Uterus (tissue), 4 donors: ENCODE results near the gene TET2. TPM values are rescaled to one million over a fixed set of nuclear protein-coding genes. Genes with fewer than 3 reads are reported as not detected.

Source experiments
- DNase-seq, 2 donors: peaks; one replicate each; pipeline ENCODE4 v3.0.0-alpha.2; 2019 to 2020
- H3K27ac ChIP-seq, 2 donors: fragments of 200-600 bp; sonication (generic); 1 replicate in 1 of 2; 2 replicates in 1 of 2; pipeline ENCODE4 v1.5.1; 2016 to 2018
- H3K27me3 ChIP-seq, 2 donors: fragments of 200-600 bp; sonication (generic); one replicate each; pipeline ENCODE4 v1.5.1; 2018 to 2019; ENCODE audit warnings: control low read depth in 1 of 2
- H3K36me3 ChIP-seq, 2 donors: fragments of 200-600 bp; sonication (generic); one replicate each; pipeline ENCODE4 v1.5.1; 2019; ENCODE audit warnings: control low read depth in 1 of 2
- H3K4me1 ChIP-seq, 2 donors: fragments of 200-600 bp; sonication (generic); one replicate each; pipeline ENCODE4 v1.5.1; 2018 to 2019; ENCODE audit warnings: control low read depth in 1 of 2
- H3K4me3 ChIP-seq, 2 donors: fragments of 200-600 bp; sonication (generic); 1 replicate in 1 of 2; 2 replicates in 1 of 2; pipeline ENCODE4 v1.5.1; 2018 to 2019; ENCODE audit warnings: mild to moderate bottlenecking in 1 of 2
- H3K9me3 ChIP-seq, 2 donors: fragments of 200-600 bp; sonication (generic); one replicate each; pipeline ENCODE4 v1.5.1; 2019; ENCODE audit warnings: control low read depth in 1 of 2
- POLR2A ChIP-seq, 2 donors: fragments of 450-650 bp; IDR thresholded peaks; one replicate each; pipeline ENCODE4 v1.6.1; 2016; ENCODE audit warnings: antibody characterized with exemption in 2 of 2, mild to moderate bottlenecking in 1 of 2, moderate library complexity in 1 of 2
- intact Hi-C: fragments of 100-400 bp; cut with DNase I; formaldehyde crosslinking; loops from one replicate; pipeline ENCODE4 v1.15.1; 2023; ENCODE audit warnings: low total_unique reads
- total RNA-seq, 4 donors: library from RNA; depleted of rRNA in 3 of 4; stranded (reverse); fragments of >200 nt in 3 of 4; gene quantifications; one replicate each; pipeline versions ENCODE4 v1.1.0 to v1.2.4, GENCODE V29; 2014 to 2023
- TF ChIP-seq, protein P1 (sequence below), 4 experiments: fragments of 200-600 bp in 2 of 4; fragments of 450-650 bp in 2 of 4; sonication (generic) in 2 of 4; IDR thresholded peaks; one replicate each; pipeline ENCODE4 v1.5.1; 2016 to 2019; ENCODE audit warnings: antibody characterized with exemption in 4 of 4, mild to moderate bottlenecking in 2 of 4, moderate library complexity in 1 of 4
- donor health status: DM: yes; HTN: yes; CAD: no.

Gene TET2
- total RNA-seq, 4 donors from 2014 or later, result 17.9 to 93.5 (median 35.9) TPM

DNA sequence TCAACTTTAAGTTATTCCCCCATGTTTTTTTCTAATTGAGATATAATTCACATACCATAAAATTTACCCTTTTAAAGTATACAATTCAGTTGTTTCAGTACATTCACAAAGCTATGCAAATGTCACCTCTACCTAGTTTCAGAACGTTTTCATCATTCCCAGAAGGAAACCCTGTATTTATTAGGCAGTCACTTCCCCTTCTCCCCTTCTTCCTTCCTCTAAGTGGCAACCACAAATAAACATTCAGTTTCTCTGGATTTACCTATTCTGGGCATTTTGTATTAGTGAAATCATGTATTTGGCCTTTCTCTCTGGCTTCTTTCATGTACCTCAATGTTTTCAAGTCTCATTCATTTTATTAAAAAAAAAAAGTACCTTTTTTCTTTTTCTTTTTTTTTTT is 101.9 kb downstream of the TET2 start:
- H3K4me1 ChIP-seq, result no peaks in the 10 kb centered on the region
- H3K27ac ChIP-seq, result no peak overlapping the region
- intact Hi-C loops, result no loop called here
- DNase-seq, result no peak
- H3K27me3 ChIP-seq, result no peaks in the 10 kb centered on the region
- peaks cover 0 to 6% of the 10 kb centered on the region in 2 donors for H3K9me3 ChIP-seq
- TF ChIP-seq, protein P1, sequence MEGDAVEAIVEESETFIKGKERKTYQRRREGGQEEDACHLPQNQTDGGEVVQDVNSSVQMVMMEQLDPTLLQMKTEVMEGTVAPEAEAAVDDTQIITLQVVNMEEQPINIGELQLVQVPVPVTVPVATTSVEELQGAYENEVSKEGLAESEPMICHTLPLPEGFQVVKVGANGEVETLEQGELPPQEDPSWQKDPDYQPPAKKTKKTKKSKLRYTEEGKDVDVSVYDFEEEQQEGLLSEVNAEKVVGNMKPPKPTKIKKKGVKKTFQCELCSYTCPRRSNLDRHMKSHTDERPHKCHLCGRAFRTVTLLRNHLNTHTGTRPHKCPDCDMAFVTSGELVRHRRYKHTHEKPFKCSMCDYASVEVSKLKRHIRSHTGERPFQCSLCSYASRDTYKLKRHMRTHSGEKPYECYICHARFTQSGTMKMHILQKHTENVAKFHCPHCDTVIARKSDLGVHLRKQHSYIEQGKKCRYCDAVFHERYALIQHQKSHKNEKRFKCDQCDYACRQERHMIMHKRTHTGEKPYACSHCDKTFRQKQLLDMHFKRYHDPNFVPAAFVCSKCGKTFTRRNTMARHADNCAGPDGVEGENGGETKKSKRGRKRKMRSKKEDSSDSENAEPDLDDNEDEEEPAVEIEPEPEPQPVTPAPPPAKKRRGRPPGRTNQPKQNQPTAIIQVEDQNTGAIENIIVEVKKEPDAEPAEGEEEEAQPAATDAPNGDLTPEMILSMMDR (IDR thresholded peaks at IDR 0.05), result no peak
- TF ChIP-seq POLR2A (IDR thresholded peaks at IDR 0.05), result no peak
- no peaks in the 10 kb centered on the region for H3K36me3 ChIP-seq
- no peak overlapping the region for H3K4me3 ChIP-seq

DNA sequence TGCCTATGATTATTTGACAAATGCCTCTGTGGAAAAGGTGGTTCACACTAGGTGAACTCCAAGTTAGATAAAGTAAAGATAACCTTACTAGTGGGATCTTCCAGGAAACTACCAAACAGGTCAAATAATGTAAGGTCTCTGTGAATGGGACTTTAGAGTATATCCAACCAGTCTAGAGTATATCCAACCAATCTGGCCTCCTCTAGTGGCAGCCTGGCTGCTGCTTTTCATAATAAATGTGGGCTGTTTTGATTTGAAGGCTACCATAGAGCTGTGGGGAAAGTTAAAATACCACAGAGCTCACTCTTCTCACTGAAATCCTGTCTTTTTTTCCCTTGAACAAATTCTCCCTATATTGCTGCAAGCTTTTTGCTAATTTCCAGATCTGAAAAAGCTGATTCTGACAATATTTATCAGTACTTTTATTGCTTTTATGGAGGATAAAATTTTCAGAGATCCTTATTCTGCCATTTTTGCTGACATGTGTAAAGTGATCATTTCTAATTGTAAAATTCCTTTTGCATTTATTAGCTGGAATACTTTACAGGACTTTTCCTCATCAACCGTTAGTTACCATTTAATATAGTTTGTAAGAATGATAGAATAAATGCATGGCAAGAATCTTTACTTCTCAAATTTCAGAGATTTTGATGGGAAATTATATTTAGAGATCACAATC is 111.3 kb downstream of the TET2 start:
- DNase-seq, result no peak
- Histone ChIP-seq H3K9me3 (peaks cover 0 to 4% of the 10 kb centered on the region in 2 donors), H3K27me3 (no peaks in the 10 kb centered on the region), H3K36me3 (no peaks in the 10 kb centered on the region), H3K4me3 (no peak overlapping the region), H3K27ac (no peak overlapping the region), H3K4me1 (no peaks in the 10 kb centered on the region)
- TF ChIP-seq POLR2A (IDR thresholded peaks at IDR 0.05), result no peak
- TF ChIP-seq, protein P1 (IDR thresholded peaks at IDR 0.05), result no peak
- intact Hi-C loops, result no loop called here

DNA sequence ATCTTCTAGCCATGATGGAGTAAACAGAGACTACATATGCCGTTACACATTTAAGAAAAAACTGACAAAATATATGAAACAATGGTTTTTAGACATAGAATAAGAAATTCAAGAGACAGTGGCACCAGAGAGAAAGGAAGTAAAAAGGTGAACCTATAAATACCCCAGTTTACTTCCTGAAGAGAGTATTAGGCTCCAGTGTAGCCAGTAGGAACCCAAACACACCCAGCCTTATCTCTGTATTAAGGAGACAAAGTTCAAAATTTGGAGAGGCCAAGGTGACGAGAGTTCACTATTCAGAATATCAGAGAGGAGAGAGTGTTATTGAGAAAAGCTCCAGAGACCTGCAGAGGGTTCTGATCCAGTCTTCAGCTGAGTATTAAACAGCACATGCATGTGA is 119.0 kb downstream of the TET2 start:
- TF ChIP-seq POLR2A (IDR thresholded peaks at IDR 0.05), result no peak
- TF ChIP-seq, protein P1 (IDR thresholded peaks at IDR 0.05), result no peak
- H3K27ac ChIP-seq, result no peak overlapping the region
- H3K9me3 ChIP-seq, result no peaks in the 10 kb centered on the region
- intact Hi-C loops, result no loop called here
- no peaks in the 10 kb centered on the region for H3K4me1 ChIP-seq
- no peak for DNase-seq
- no peaks in the 10 kb centered on the region for H3K27me3 ChIP-seq
- no peaks in the 10 kb centered on the region for H3K36me3 ChIP-seq
- no peak overlapping the region for H3K4me3 ChIP-seq

DNA sequence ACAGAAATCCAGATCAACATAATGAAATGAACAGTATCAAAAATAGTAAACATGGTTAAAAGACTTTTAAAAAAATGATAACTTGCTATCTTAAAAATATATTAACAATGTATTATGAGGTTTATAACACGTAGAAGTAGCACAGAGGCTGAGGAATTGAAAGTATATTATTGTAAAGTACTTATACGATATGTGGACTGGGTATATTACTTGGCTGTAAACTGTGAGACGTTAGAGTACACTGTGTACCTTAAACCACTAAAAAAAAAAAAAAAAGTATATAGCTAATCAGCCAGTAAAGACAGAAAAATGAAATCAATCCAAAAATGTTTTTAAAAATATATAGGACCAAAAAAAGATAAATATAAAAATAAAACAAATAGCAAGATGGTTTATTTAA is 120.6 kb downstream of the TET2 start:
- Histone ChIP-seq H3K4me1 (no peaks in the 10 kb centered on the region), H3K27me3 (no peaks in the 10 kb centered on the region), H3K9me3 (no peaks in the 10 kb centered on the region), H3K4me3 (no peak overlapping the region), H3K27ac (no peak overlapping the region), H3K36me3 (no peaks in the 10 kb centered on the region)
- no peak for TF ChIP-seq POLR2A (IDR thresholded peaks at IDR 0.05)
- TF ChIP-seq, protein P1 (IDR thresholded peaks at IDR 0.05), result no peak
- intact Hi-C loops, result no loop called here
- DNase-seq, result no peak

DNA sequence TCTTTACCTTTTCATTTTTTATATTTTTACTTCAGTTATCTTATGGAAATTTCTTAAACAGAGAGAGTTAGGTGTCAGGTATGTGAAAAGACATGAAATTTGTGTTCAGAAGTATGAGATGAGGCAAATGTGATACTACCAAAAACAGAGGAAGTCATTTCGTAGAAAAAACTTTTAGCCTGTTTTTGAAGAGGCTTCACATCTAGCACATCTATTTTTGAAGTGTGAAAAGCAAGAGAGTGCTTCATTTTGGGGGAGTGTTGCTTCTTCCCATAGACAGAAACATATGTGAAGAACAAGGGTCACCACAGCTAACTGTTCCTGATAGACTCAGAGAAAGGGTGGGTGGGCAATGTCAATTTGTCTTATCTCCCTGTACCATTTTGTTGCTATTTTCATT is 125.3 kb downstream of the TET2 start:
- H3K4me3 ChIP-seq, result no peak overlapping the region
- TF ChIP-seq POLR2A (IDR thresholded peaks at IDR 0.05), result no peak
- TF ChIP-seq, protein P1 (IDR thresholded peaks at IDR 0.05), result no peak
- H3K4me1 ChIP-seq, result no peaks in the 10 kb centered on the region
- H3K27ac ChIP-seq, result no peak overlapping the region
- no peaks in the 10 kb centered on the region for H3K27me3 ChIP-seq
- intact Hi-C loops, result no loop called here
- DNase-seq, result no peak
- H3K36me3 ChIP-seq, result no peaks in the 10 kb centered on the region
- H3K9me3 ChIP-seq, result no peaks in the 10 kb centered on the region
